Suprapubic skin (tissue), 4 donors: ENCODE results near the gene PIP5K1C. TPM values are rescaled to one million over a fixed set of nuclear protein-coding genes. Genes with fewer than 3 reads are reported as not detected.

Experiments used
- total RNA-seq, 4 donors: library from RNA; depleted of rRNA; stranded (reverse); fragments of >200 nt; gene quantifications; one replicate each; pipeline ENCODE4 v1.1.0, GENCODE V29; 2016

Gene PIP5K1C
- total RNA-seq, 4 donors from 2014 or later, result 16.5 to 25.7 (median 20.8) TPM

Other genes with a start within 250 kb of the PIP5K1C start
- 1 to 10 TPM in 1 of 4 donors, not detected in 3; 2.1 TPM for gene SMIM24, start 219.9 kb downstream of the PIP5K1C start, total RNA-seq
- not detected for gene SMIM44, start 217.0 kb downstream of the PIP5K1C start, total RNA-seq
- gene DOHH, start 199.8 kb downstream of the PIP5K1C start, total RNA-seq, result 10 to 100 TPM; 10.9 to 21.7 (median 17.9) TPM
- 10 to 100 TPM; 45.1 to 51.1 (median 47.9) TPM for gene FZR1, start 194.2 kb downstream of the PIP5K1C start, total RNA-seq
- 1 to 10 TPM in 2 of 4 donors, not detected in 2; 2.4 to 5.2 TPM for gene TEKTIP1, start 161.3 kb downstream of the PIP5K1C start, total RNA-seq
- 100 to 1,000 TPM in 2 of 4 donors, 10 to 100 TPM in 2; 60.4 to 206 (median 119) TPM for gene MFSD12, start 142.9 kb downstream of the PIP5K1C start, total RNA-seq
- 100 to 1,000 TPM in 3 of 4 donors, 10 to 100 TPM in 1; 87.9 to 135 (median 118) TPM for gene HMG20B, start 127.5 kb downstream of the PIP5K1C start, total RNA-seq
- gene GIPC3, start 115.0 kb downstream of the PIP5K1C start, total RNA-seq, result under 1 TPM; 0.19 to 0.89 (median 0.37) TPM
- gene TBXA2R, start 93.6 kb downstream of the PIP5K1C start, total RNA-seq, result under 1 TPM; 0.32 to 0.85 (median 0.41) TPM
- gene CACTIN, start 73.7 kb downstream of the PIP5K1C start, total RNA-seq, result 10 to 100 TPM; 22.6 to 29.9 (median 27.9) TPM
- 10 to 100 TPM; 11.4 to 28.1 (median 20.1) TPM for gene TJP3, start 7.9 kb upstream of the PIP5K1C start, total RNA-seq
- gene APBA3, start 61.2 kb upstream of the PIP5K1C start, total RNA-seq, result 10 to 100 TPM; 19.8 to 55.0 (median 25.8) TPM
- 10 to 100 TPM; 41.5 to 92.6 (median 63.7) TPM for gene MRPL54, start 62.2 kb upstream of the PIP5K1C start, total RNA-seq
- gene RAX2, start 71.8 kb upstream of the PIP5K1C start, total RNA-seq, result not detected
- 1 to 10 TPM in 3 of 4 donors, under 1 TPM in 1; 0.57 to 5.4 (median 2.0) TPM for gene MATK, start 85.9 kb upstream of the PIP5K1C start, total RNA-seq
- 1 to 10 TPM in 2 of 4 donors, not detected in 2; 2.5 to 4.8 TPM for gene ZFR2, start 168.6 kb upstream of the PIP5K1C start, total RNA-seq
- gene ATCAY, start 180.2 kb upstream of the PIP5K1C start, total RNA-seq, result not detected
- gene NMRK2, start 232.6 kb upstream of the PIP5K1C start, total RNA-seq, result not detected